WTC11 (cell line): ENCODE results near the gene LUC7L3. TPM values are rescaled to one million over a fixed set of nuclear protein-coding genes. Genes with fewer than 3 reads are reported as not detected.
A peak's percentile ranks its signal among the peaks of the same experiment; 100 is the strongest.

Experiments
- ATAC-seq: fragments of 200-7000 bp; cut with Tn5 transposase; 2 replicates; pipeline ENCODE4 v1.10.0; 2021; ENCODE audit warnings: mild to moderate bottlenecking, moderate library complexity
- CTCF ChIA-PET: fragments of 300-600 bp; sonication (Branson Sonifier 250); formaldehyde crosslinking; loops from one replicate; lab custom pipeline; 2021; ENCODE audit warnings: antibody characterized with exemption; lab: Charles Lee
- POLR2A ChIA-PET: fragments of 350-600 bp; sonication (Branson Sonifier 250); formaldehyde crosslinking; loops from one replicate; lab custom pipeline; 2021; ENCODE audit warnings: antibody characterized with exemption; lab: Charles Lee
- DNase-seq: peaks from one replicate; pipeline ENCODE4 v3.0.0; 2021; ENCODE audit warnings: low spot score
- H3K27ac Mint-ChIP-seq: 2 replicates; pipeline ENCODE4 v1.8.0; 2021; ENCODE audit warnings: mixed read lengths
- H3K27me3 Mint-ChIP-seq: 2 replicates; pipeline ENCODE4 v1.8.0; 2021; ENCODE audit warnings: low read depth, mild to moderate bottlenecking, moderate library complexity, mixed read lengths
- H3K36me3 Mint-ChIP-seq: 2 replicates; pipeline ENCODE4 v1.8.0; 2021; ENCODE audit warnings: mixed read lengths
- H3K4me1 Mint-ChIP-seq: 2 replicates; pipeline ENCODE4 v1.8.0; 2022; ENCODE audit warnings: mixed read lengths
- H3K4me3 Mint-ChIP-seq: 2 replicates; pipeline ENCODE4 v1.8.0; 2021; ENCODE audit warnings: mild to moderate bottlenecking, moderate library complexity, mixed read lengths
- H3K9me3 Mint-ChIP-seq: 2 replicates; pipeline ENCODE4 v1.8.0; 2021; ENCODE audit warnings: mixed read lengths
- AFF4 ChIP-seq: sonication (generic); formaldehyde crosslinking; IDR thresholded peaks from 2 replicates; pipeline ENCODE4 v1.8.1; 2023; ENCODE audit warnings: mild to moderate bottlenecking, missing genetic modification reagents, borderline replicate concordance
- ATF6 ChIP-seq: sonication (generic); formaldehyde crosslinking; IDR thresholded peaks from 2 replicates; pipeline ENCODE4 v1.8.1; 2023; ENCODE audit warnings: mild to moderate bottlenecking, missing genetic modification reagents
- CREM ChIP-seq: sonication (generic); formaldehyde crosslinking; IDR thresholded peaks from 2 replicates; pipeline ENCODE4 v1.8.1; 2022; ENCODE audit warnings: mild to moderate bottlenecking, missing genetic modification reagents, moderate library complexity
- ELF4 ChIP-seq: sonication (generic); formaldehyde crosslinking; IDR thresholded peaks from 2 replicates; pipeline ENCODE4 v1.8.1; 2022; ENCODE audit warnings: low read depth, mild to moderate bottlenecking, moderate library complexity, missing genetic modification reagents
- FOXJ3 ChIP-seq: sonication (generic); formaldehyde crosslinking; IDR thresholded peaks from 2 replicates; pipeline ENCODE4 v1.9.0; 2021; ENCODE audit warnings: missing genetic modification reagents, mild to moderate bottlenecking, borderline replicate concordance
- JAZF1 ChIP-seq: fragments of 250-450 bp; sonication (Bioruptor Pico); IDR thresholded peaks from 2 replicates; pipeline ENCODE4 v1.9.0; 2021; ENCODE audit warnings: moderate library complexity, mild to moderate bottlenecking, inconsistent platforms
- JUN ChIP-seq: sonication (generic); formaldehyde crosslinking; IDR thresholded peaks from 2 replicates; pipeline ENCODE4 v1.8.0; 2023; ENCODE audit warnings: mild to moderate bottlenecking, missing genetic modification reagents
- MAX ChIP-seq: sonication (generic); formaldehyde crosslinking; IDR thresholded peaks from 2 replicates; pipeline ENCODE4 v1.8.0; 2022; ENCODE audit warnings: mild to moderate bottlenecking, missing genetic modification reagents
- NFATC4 ChIP-seq: fragments of 250-450 bp; sonication (Bioruptor Pico); IDR thresholded peaks from 2 replicates; pipeline ENCODE4 v1.9.0; 2021; ENCODE audit warnings: mild to moderate bottlenecking
- NFE2L1 ChIP-seq: sonication (generic); formaldehyde crosslinking; IDR thresholded peaks from 2 replicates; pipeline ENCODE4 v1.8.1; 2023; ENCODE audit warnings: missing genetic modification reagents
- NR3C1 ChIP-seq: sonication (generic); formaldehyde crosslinking; conservative IDR thresholded peaks from 2 replicates; pipeline ENCODE4 v1.8.1; 2023; ENCODE audit warnings: low read depth, mild to moderate bottlenecking, missing genetic modification reagents
- ZBTB21 ChIP-seq: sonication (generic); formaldehyde crosslinking; IDR thresholded peaks from 2 replicates; pipeline ENCODE4 v1.8.1; 2023; ENCODE audit warnings: mild to moderate bottlenecking, missing genetic modification reagents, borderline replicate concordance
- ZNF219 ChIP-seq: sonication (generic); formaldehyde crosslinking; IDR thresholded peaks from 2 replicates; pipeline ENCODE4 v1.8.0; 2023; ENCODE audit warnings: missing genetic modification reagents, mild to moderate bottlenecking, borderline replicate concordance
- ZNF281 ChIP-seq: sonication (generic); formaldehyde crosslinking; IDR thresholded peaks from 2 replicates; pipeline ENCODE4 v1.8.0; 2023; ENCODE audit warnings: mild to moderate bottlenecking, missing genetic modification reagents
- ZNF416 ChIP-seq: fragments of 250-450 bp; sonication (Bioruptor Pico); IDR thresholded peaks from 2 replicates; pipeline ENCODE4 v1.9.0; 2021; ENCODE audit warnings: mild to moderate bottlenecking, inconsistent platforms
- ZNF425 ChIP-seq: fragments of 250-450 bp; sonication (Bioruptor Pico); conservative IDR thresholded peaks from 2 replicates; pipeline ENCODE4 v1.9.0; 2021; ENCODE audit warnings: mild to moderate bottlenecking
- total RNA-seq: library from RNA; stranded (reverse); gene quantifications from 3 replicates; pipeline ENCODE4 v1.2.3, GENCODE V29; 2021

LUC7L3 gene
- total RNA-seq, 1 experiment from 2014 or later: 190 TPM

GRCh38 chr17:50797135-50797810 lies 77.9 kb downstream of the LUC7L3 start:
- Mint-ChIP-seq H3K27me3 (no peaks in the 10 kb centered on the region), H3K27ac (peak overlapping the region; percentile 83), H3K4me3 (no peak overlapping the region), H3K9me3 (no peaks in the 10 kb centered on the region), H3K36me3 (no peaks in the 10 kb centered on the region), H3K4me1 (peaks cover 18% of the 10 kb centered on the region)
- no peak for ATAC-seq
- no peak for TF ChIP-seq ZNF425
- no peak for TF ChIP-seq NFE2L1 (CRISPR knock-in tag)
- TF ChIP-seq NFATC4 (CRISPR knock-in tag): no peak
- TF ChIP-seq ZNF281: no peak
- TF ChIP-seq ELF4 (CRISPR knock-in tag): no peak
- no peak for TF ChIP-seq ATF6 (CRISPR knock-in tag)
- TF ChIP-seq JAZF1 (CRISPR knock-in tag): no peak
- TF ChIP-seq ZBTB21 (CRISPR knock-in tag): no peak
- TF ChIP-seq ZNF416 (CRISPR knock-in tag): no peak
- no peak for TF ChIP-seq FOXJ3 (CRISPR knock-in tag)
- ChIA-PET CTCF (interaction anchor here (1.5 to 2.3 kb wide), 2 partner anchors 14 to 44 kb away, joined by 8 to 9 read pairs; no protein-coding TSS in a partner anchor), POLR2A (no interaction called here)
- DNase-seq: no peak

- ChIA-PET POLR2A (no interaction called here), CTCF (interaction anchor here (0.5 to 2.3 kb wide), 3 partner anchors 16 to 426 kb away, joined by 3 to 19 read pairs (median 9); no protein-coding TSS in a partner anchor)
- ATAC-seq: peak; percentile 48
- peaks cover 18% of the 10 kb centered on the region for H3K4me1 Mint-ChIP-seq
- DNase-seq: no peak
- no peaks in the 10 kb centered on the region for H3K36me3 Mint-ChIP-seq
- peak overlapping the region; percentile 68; the same call in 1 of the 2 replicates for H3K27ac Mint-ChIP-seq
- TF ChIP-seq ZNF219 (no peak), CREM (no peak), AFF4 (CRISPR knock-in tag) (no peak), MAX (CRISPR knock-in tag) (no peak), NR3C1 (CRISPR knock-in tag) (no peak), JUN (CRISPR knock-in tag) (no peak)
- no peaks in the 10 kb centered on the region for H3K27me3 Mint-ChIP-seq
- H3K4me3 Mint-ChIP-seq: no peak overlapping the region
- no peaks in the 10 kb centered on the region for H3K9me3 Mint-ChIP-seq
Observed at GRCh38 chr17:50798424-50799288, 79.3 kb downstream of the LUC7L3 start.
